ENCODE measurements around the gene OR51B4.

DNA sequence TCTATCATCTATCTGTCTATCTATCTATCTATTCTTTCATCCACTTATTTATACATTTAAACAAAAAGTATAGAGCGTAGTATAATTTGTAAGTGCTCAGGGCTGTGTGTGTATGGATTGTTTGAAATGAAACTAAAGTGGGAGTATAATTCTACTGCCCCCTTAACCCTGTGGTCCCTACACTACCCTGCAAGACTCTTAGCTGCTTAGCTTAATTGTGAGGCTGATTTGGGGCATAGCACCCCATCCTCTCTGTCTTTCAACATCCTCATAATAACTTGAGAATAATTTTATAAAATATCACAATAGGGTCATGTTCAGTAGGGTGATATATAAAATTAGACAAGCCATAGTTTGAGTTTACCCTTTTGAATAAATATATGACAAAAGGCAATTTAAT is 11.6 kb downstream of the OR51B4 start:
- TF ChIP-seq, protein P1, sequence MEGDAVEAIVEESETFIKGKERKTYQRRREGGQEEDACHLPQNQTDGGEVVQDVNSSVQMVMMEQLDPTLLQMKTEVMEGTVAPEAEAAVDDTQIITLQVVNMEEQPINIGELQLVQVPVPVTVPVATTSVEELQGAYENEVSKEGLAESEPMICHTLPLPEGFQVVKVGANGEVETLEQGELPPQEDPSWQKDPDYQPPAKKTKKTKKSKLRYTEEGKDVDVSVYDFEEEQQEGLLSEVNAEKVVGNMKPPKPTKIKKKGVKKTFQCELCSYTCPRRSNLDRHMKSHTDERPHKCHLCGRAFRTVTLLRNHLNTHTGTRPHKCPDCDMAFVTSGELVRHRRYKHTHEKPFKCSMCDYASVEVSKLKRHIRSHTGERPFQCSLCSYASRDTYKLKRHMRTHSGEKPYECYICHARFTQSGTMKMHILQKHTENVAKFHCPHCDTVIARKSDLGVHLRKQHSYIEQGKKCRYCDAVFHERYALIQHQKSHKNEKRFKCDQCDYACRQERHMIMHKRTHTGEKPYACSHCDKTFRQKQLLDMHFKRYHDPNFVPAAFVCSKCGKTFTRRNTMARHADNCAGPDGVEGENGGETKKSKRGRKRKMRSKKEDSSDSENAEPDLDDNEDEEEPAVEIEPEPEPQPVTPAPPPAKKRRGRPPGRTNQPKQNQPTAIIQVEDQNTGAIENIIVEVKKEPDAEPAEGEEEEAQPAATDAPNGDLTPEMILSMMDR (optimal IDR thresholded peaks at IDR 0.05 in 1 of 3, IDR thresholded peaks at IDR 0.05 in 1 of 3, conservative IDR thresholded peaks at IDR 0.05 in 1 of 3; ENCODE audit: extremely low read depth in 1 of 3, insufficient read depth in 2 of 3, low read length in 3 of 3), result no peak
- no peak for TF ChIP-seq EZH2 (IDR thresholded peaks at IDR 0.05; ENCODE audit: low read length)
